ENCODE data around the gene HMG20A.

DNA sequence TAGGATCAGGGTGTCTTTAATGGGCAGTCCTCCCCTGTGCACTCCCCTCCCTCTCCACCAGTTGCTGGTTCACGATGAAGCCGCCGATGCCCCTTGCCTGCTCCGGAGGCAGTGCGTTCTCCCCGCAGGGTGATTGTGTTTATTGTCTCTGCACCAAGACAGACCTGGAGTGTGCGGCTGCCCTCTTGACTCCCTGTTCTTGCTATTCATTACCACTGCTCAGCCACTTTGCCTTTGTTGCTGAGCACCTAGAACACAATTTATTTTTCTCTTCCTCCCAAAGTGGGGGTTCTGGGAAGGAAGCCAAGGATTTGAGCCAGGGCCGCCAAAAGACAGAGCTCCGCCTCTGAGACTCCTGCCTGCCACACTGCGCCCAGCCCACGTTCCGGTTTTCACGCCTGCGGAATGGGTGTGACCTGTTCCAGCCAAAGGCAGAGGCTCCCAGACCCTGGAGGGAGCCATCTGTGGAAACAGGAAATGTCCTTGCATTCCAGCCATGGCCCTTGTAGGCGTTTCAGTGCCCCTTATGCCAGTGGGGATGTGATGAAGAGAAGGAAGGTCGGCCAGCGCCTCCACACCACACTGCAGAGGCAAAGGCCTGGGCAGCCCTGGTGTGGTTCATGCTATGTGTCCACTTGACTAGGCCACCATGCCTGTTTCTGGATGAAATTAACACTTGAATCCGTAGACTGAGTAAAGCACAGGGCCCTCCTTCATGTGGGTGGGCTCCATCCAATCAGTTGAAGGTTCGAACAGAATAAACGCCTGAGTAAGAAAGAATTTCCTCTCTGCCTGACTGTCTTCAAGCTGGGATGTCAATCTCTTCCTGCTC is 85.8 kb downstream of the HMG20A start:
- TF ChIP-seq, protein P1, sequence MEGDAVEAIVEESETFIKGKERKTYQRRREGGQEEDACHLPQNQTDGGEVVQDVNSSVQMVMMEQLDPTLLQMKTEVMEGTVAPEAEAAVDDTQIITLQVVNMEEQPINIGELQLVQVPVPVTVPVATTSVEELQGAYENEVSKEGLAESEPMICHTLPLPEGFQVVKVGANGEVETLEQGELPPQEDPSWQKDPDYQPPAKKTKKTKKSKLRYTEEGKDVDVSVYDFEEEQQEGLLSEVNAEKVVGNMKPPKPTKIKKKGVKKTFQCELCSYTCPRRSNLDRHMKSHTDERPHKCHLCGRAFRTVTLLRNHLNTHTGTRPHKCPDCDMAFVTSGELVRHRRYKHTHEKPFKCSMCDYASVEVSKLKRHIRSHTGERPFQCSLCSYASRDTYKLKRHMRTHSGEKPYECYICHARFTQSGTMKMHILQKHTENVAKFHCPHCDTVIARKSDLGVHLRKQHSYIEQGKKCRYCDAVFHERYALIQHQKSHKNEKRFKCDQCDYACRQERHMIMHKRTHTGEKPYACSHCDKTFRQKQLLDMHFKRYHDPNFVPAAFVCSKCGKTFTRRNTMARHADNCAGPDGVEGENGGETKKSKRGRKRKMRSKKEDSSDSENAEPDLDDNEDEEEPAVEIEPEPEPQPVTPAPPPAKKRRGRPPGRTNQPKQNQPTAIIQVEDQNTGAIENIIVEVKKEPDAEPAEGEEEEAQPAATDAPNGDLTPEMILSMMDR (IDR thresholded peaks at IDR 0.05 in 8 of 11, conservative IDR thresholded peaks at IDR 0.05 in 3 of 11): peak in 2 of 11 experiments; percentile 19 to 33
- TF ChIP-seq POLR2AphosphoS5 (IDR thresholded peaks at IDR 0.05): peak; percentile 80 to 88 (median 88)
- TF ChIP-seq POLR2A (IDR thresholded peaks at IDR 0.05): no peak
